Midbrain (tissue), 1 donor: ENCODE results near the gene MPEG1.

Experiments used
- DNase-seq: peaks from one replicate; lab custom pipeline; 2025; lab: John Stamatoyannopoulos, UW

MPEG1 gene, protein sequence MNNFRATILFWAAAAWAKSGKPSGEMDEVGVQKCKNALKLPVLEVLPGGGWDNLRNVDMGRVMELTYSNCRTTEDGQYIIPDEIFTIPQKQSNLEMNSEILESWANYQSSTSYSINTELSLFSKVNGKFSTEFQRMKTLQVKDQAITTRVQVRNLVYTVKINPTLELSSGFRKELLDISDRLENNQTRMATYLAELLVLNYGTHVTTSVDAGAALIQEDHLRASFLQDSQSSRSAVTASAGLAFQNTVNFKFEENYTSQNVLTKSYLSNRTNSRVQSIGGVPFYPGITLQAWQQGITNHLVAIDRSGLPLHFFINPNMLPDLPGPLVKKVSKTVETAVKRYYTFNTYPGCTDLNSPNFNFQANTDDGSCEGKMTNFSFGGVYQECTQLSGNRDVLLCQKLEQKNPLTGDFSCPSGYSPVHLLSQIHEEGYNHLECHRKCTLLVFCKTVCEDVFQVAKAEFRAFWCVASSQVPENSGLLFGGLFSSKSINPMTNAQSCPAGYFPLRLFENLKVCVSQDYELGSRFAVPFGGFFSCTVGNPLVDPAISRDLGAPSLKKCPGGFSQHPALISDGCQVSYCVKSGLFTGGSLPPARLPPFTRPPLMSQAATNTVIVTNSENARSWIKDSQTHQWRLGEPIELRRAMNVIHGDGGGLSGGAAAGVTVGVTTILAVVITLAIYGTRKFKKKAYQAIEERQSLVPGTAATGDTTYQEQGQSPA

DNA sequence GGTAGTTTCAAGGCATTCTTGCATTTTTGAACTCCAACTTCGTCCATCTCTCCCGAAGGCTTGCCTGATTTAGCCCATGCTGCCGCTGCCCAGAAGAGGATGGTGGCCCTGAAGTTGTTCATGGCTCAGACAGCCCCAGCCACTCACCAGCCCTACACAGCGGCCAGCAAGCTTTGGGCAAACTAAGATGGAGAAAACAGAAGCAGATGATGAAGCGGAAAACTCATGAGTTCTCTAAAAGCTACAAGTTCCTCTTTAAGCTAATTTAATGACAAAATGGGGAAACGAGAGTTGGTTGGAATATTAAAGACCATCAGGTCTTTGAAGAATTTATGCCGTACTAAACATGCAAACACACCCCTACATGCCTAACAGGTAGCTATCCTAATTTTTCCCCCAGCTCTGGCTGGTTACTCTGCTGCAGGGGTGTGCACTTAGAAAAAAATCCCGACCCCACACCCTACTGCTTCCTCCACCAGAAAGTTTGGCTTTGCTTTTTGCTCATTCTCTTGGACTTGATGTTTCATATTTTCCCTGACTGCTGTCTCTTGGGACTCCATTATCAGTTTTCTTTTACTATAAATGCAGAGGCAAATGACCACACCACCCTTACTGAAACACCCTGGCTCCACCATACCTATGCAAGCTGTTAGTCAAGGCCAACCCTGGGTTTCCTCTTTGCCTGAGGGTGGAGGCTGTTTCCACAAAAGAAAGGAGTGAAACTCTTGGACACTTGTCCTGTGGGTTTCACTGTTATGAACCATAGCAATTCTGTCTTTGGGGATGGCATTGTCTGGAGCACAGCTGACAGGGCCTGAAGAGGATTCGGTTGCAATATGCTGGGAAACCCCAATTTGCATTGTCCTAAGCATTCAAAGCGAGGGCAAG, at the start of gene MPEG1:
MPEG1 (minus strand) TSS at position 184 of the 888 bp plus-strand sequence; CDS start at position 122, 62 bp downstream.
- no peak for DNase-seq

DNA sequence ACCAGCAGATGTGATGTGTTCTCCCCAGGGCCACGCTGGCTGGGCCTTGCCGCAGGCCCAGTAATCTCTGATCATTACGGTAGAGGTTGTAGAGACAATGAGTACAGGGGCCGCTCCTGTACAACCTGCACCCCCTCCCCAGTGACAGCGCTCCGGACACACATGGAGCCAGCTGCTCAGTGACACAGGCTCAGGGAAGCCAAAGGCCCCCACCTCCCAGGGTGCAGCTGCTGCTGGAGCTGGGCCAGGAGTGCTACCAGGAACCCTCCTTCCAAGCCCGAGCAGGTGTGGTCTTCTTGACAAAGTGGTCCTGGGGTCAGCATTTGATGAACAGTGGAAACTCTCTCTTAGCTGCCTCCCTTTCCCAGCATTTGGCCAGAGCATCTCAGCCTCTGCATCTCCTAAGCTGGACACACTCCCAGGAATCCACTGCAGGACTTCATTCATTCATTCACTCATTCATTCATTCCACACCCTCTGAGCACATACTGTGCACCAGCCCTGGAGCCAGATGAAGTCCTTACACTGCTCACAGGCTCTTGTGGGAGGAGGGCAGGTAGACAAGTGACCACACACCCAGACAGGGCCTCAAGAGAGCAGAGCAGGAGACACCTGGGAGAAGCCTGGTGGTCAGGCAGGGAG, 49.6 kb upstream of the MPEG1 start:
- DNase-seq: no peak

DNA sequence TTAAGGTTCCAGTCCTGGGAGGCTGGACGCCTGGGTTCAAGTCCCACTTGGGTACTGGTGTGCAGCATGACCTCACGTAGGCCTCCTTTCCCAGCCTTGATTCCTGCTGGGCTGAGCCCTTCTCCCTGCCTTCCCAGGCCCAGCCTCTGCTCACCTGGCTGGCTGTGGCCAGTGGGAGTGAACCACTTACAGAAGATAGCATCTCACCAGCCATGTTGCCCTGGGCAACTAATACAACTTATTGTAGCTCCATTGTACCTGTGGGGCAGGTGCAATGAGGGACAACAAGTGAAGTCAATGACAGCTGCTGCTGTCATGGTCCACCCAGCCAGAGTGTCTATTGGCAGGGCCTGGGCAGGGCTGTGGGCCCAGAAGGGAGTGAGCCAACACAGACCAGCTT, 48.4 kb upstream of the MPEG1 start:
- no peak for DNase-seq

DNA sequence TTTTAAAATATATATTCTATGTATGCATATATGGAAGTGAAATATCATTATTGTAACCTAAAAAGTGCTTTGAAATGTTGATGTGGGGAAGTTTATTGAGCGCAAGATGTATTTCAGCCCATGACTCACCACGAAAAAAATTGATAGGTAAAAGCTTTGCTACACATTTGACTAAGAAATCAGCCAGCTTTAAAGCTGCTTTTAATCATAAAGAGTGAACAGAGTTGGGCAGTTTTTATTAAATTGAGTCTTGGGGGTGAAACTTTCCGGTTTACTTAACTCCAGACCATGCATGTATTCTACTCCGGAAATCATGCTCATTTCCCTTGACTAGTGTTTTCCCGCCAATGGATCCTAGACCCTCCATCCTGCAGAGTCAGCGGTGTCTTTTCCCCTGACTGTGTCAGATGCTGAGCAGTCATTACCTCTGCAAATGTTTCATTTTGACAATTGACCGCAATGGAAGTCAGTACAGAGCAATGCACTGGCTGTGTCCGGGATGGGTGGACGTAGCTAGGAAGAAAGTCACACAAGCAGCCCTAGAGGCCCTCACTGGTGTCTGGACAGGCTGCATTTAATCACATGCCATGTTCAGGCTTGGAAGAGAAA, 47.2 kb upstream of the MPEG1 start:
- DNase-seq: no peak

DNA sequence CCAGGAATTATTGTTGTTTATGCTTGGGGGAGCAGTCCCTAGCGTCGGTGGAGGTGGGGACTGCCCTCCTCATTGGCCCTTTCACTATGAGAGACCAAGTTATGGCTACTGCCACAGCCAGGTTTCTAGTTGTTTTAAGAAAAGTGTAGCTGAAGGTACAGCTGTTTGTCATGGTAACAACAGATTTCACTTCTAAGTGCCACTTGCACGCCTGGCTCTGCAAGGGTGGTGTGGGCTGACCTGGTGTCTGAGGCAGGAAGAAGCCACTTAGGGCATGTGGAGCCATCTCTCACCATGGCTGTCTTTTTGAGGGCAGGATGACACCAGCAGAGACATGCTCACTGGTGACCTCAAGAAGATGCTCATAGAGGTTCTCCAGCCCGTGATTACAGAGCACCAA, 46.3 kb upstream of the MPEG1 start:
- no peak for DNase-seq

DNA sequence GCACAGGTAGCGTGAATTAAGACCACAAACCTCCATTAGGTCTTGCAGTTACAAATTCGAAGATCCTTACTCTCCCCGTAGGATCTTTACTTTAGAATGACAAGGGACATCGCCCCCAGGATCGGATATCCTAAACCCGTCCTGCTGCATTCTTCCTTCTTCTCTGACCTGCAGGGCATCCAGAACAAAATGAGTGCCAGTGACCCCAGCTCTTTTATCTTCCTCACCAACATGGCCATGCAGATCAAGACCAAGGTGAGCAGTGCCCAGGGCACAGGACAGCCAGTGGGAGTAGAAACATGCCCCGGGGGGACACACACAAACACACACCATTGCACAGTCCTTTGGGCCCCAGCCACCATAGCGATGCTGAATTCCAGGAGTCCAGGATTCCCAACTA, 42.6 kb upstream of the MPEG1 start:
- DNase-seq: no peak

DNA sequence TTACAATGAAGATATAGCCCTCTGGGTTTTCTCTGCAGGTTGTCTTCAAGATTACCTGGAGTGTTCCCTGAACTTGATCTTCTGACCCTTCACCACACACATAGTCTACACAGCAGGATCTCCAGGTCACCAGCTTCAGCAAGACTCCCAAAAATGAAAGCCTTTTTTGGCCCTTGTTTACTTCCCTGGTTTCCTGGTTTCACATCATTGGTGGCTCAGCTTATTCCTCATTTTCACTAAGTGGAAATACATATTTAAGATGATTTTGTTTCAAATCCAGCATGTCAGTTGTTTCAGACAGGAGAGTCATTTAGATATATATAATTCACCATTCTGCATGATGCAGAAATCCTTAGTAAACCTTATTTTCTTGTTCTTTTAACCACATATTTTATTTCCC, 41.6 kb upstream of the MPEG1 start:
- DNase-seq: no peak

DNA sequence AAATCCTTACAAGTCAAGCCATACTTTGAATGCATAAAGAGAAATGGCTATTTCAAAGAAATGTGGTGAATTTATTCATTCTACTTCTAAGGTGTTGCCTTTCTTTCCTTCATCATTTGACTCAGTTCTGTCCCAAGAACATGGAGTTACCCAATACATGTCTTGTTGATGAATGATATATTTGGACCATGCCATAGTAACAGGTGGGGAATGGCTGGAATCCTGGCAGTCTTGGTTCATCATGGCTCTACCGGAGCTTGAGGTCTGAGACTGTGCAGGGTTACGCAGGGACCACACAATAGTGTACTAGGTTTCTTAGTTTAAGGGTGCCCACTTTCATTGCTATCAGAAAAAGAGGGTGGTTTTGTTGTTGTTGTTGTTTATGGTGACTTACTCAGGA, 40.3 kb upstream of the MPEG1 start:
- DNase-seq: no peak

DNA sequence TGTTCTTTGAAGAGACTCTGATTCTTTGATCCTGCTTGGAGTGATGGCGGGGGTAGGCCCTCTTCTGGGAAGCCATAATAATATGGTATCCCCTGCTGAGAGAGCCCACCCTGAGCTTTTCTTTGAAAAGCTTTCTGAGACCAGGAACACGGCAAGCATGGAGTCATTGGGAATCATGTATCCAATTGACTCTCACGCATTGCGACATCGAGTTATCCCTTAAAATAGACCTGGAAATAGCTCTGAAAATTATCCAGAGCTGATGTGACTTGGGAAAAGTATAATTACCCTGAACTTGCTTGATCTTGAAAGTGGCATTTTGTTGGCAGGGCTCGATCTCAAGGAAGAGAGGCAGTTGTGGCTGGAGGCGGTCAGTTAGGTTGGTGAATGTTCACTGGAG, 36.8 kb upstream of the MPEG1 start:
- no peak for DNase-seq

DNA sequence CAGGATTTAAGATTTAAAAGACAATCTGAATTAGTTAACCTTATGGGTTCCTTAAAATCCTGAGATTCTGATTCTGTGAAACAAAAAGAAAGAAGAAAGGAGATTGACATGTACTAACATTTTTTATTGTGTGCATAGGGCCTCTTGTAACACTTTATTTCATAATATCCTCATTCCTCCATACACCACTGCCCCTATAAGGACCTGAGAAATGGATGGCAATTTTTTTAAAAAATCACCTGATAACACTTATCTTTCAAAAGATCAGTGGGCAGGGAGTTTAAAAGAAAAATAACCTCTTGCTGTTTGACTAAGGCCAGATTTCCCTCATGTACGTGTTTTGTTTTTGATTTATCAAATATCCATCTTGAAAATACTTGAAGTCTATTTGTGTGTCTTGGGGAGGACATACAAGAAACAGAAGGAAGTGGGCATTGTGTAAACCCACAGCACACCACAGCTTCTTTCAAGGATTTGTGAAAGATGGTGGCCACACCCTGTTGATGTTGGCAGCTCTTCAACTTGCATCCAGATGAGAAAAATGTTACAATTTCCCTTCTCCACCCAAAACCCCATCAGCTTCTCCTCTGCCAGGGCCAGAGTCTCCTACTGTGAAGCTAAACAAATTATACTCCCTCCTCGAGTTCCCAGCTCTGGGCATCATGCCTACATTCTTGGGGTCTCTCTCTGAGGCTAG, 35.0 kb upstream of the MPEG1 start:
- DNase-seq: no peak

DNA sequence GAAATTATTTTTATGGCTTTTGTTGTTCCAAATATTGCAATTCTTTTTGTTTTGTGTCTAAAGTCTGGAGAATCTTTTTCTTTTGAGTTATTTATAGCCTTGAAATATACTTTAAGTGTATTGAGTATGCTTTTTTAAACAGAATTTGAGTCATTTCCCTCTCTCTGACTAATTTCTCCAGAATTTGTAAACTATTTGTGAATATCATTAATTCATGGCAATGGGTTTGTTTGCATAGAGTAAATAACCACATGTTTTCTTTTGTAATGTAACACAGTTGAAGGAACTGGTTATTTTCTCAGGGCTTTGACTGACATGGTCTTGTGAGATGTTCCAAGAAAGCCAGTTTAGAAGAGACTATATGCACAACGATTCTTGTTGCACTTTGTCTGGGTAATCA, 30.9 kb upstream of the MPEG1 start:
- no peak for DNase-seq

DNA sequence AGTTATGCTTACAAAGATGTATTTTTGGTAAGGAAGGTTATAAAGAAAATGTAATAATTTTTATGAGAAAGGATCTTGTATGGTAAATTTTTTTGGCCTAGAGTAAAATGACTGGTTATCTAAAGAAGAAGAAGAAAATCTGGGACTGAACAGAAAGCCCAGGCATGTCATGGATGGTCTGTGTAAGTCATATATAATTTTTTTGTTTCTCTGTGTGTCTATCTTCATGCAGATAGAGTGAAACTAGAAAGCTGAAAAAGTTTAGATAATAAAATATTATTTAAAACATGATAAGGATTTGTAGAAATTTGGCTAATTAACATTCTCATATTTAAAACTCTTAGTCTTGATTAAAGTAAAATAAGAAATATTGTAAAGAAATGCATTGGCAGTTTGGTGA, 27.6 kb upstream of the MPEG1 start:
- DNase-seq: no peak

DNA sequence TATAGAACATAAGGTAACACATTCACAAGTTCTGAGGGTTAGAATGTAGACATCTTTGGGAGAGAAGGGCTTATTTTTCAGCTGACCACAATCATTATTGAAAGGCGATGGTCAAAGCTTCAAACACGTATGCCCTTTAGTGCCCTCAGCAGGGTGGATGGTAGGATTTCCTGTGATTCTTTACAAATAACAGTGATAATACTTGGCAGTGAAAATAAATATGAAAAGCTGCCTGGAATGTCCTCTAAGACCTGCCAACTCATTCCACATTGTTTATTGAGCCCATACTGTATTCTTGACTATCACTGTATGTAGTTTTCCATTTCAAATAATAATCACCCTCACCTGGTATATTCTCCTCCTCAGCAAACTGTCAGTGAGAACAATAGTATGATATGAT, 13.7 kb upstream of the MPEG1 start:
- DNase-seq: no peak

DNA sequence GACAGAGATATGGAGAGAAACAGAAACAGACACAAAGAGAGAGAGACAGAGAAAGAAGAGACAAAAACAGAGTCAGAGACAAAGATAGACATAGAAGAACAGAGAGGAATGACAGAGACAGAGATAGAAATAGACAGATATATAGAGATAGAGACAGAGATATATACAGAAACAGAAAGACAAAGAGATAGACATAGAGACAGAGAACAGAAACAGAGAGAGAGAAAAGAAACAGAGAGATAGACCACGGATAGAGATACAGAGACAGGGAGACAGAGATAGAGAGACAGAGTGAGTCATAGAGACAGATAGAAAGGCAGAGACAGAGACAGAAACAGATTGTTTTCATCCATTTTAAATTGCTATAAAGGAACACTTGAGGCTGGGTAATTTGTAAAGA, 12.3 kb upstream of the MPEG1 start:
- no peak for DNase-seq

DNA sequence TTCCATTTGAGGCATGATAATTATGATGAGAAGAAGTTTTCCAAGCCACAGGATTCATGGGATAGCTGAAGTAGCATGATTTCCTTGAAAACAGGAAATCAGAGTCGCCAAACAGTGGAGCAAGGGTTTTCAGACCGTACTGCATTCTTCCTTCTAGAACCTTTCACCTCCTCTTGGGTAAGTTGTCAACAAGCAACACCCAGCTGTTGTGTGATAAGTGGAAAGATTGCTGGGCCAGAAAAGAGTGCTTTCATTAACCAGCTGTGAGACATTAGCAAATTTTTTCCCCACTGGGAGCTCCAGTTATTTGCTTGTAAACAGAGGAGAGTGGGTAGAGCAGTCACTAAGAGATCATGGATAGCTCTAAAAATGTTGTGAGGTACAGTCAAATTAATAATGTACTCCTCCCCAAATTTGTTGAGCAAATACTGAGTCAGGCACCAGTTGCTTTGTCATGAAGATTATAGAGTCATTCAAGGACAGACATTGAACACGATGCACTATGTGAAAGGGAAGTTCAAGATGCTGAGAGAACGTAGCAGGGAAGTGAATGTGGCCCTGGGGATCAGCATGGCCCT, 11.7 kb upstream of the MPEG1 start:
- no peak for DNase-seq

DNA sequence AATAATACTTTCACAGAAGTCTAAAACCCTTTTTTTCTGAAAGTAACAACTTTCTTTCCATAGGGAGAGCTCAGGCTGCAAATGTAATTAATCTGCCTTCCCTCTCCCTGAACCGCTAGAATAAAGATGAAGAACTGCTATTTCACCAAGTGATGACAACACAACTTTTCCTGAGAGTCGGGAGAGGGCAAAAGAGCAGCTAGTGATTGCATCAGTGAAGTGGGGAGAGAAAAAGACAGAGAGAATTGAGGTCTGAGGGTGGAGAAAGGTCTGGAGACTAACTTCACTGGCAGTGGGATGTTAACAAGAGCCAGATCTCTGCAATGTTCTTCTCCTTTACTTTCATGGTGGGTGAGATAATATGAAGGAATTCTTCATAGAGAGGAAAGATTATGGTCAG, 10.9 kb upstream of the MPEG1 start:
- DNase-seq: no peak

DNA sequence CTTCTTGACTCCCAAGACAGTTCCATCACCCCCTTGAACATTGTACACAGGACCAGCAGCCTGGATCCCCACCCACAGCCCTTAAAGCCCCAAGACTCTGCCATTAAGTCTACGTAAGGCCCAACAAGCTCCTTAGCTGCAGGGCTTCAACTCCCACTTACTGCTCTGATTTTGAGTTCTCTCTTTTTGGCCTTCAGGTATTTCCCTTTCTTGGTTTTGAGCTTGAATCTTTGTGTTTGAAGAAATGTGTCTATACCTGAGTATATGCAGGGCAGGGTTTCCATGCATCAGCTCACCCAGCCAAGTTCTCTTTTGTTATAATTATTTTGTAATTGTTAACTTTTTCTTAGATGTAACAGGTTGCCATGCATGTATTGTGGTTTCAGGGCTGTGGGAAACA, 10.4 kb upstream of the MPEG1 start:
- DNase-seq: no peak

DNA sequence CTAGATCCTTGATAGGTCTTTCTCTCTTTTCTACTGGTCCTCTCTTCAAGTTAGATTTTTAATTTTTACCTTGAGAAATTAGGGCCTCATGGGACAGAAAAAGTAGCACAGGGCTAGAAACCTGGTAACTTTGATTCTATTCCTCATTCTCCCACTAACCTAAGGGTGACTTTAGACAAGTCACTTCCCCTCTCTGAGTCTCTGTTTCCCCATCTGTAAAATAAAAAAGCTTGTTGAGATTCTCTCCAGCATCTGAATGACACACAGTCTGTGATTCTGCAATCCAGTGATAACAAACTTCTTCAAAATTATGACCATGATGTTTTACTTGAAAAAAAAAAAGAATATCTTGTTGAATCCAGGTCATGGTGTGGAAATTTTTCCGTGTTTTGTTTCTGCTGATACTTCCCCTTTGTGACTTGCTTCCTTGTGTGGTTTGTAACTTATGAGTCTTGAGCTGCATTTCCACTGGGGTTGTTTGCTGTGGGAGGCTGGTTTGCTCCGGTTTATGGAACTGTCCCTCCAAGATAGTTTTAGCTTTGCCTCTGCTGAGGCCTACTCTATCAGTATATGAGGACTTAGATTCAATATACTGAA, 9.8 kb upstream of the MPEG1 start:
- DNase-seq: no peak

DNA sequence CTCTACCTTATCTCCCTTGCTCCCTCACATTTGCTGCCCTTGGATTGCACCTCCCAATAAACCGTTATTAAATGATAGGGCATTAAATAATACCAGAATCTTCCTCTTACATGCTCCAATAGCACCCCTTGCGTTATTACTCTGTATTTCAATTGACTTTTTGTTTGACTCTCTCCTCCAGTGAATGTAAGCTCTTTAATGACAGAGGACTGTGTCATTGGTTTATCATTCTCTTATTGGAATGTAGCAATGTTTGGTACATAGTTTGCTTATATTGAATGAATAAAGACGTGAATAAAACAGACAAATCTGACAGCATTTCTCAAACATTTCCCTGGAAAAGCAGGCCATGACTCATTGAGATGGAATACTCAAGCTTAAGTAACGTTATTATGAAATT, 8.7 kb upstream of the MPEG1 start:
- DNase-seq: no peak

DNA sequence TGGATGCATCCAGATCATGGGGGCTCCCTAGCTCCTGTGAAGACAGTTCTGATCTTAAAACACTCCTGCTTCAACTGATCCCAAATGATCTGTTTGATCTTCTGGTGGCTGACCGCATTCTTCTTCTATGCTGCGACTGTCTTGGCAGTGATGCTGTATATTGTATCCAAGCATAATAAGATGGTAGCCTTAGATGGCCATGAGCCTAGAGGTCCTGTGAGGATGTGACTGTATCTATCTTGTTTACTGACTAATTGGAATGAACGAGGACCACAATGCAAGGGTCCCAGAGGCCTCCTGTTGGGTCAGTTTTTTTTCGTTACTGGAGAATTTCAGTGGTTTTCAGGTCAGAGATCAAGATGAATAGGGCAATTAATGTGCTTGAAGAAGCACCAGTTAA, 7.1 kb upstream of the MPEG1 start:
- no peak for DNase-seq
